Measurements from ENCODE around the gene BEGAIN. TPM values are rescaled to one million over a fixed set of nuclear protein-coding genes. Genes with fewer than 3 reads are reported as not detected.
"Not testable (repeated sequence)": the region's sequence is repeated elsewhere in the genome, so short reads cannot be mapped to it uniquely, and the experiment has no call there.

BEGAIN gene
- polyA plus RNA-seq, 1 donor: 4.9 TPM

DNA sequence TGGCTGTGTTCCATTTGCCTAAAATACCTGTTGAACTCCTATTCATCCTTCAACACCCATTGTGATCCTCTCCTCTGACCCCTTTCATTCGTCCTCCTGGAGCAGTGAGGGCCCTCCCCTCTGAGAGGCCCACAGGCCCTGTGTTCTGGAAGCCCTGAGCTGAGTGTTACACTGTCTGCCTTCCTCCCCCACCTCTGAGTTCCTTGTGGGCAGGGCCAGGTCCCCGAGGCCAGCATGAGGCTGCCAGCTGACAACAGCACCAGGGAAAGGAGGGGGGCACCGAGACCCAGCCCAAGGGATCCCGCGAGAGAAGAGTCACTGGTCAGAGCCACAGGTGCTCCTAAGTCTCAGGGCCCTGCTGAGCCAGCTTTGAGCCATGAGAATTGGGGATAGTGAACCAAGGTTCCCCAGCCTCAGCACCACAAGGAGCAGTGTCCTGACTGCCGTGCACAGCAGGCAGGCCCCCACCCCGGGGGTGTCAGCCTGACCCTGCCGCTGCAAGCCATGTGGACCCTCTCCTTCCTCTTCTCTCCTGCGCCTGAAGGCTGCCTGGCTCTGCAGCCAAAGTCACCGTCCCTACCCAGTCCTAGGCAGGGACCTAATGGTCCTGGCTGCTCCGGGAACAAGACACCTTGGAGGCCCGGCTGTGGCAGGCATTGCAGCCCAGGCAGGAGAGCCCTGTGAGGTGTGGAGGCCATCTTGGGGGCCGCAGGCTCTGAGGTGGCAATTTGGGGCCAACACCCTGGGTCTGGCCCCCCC is 52.5 kb downstream of the BEGAIN start:
- no peak for DNase-seq

DNA sequence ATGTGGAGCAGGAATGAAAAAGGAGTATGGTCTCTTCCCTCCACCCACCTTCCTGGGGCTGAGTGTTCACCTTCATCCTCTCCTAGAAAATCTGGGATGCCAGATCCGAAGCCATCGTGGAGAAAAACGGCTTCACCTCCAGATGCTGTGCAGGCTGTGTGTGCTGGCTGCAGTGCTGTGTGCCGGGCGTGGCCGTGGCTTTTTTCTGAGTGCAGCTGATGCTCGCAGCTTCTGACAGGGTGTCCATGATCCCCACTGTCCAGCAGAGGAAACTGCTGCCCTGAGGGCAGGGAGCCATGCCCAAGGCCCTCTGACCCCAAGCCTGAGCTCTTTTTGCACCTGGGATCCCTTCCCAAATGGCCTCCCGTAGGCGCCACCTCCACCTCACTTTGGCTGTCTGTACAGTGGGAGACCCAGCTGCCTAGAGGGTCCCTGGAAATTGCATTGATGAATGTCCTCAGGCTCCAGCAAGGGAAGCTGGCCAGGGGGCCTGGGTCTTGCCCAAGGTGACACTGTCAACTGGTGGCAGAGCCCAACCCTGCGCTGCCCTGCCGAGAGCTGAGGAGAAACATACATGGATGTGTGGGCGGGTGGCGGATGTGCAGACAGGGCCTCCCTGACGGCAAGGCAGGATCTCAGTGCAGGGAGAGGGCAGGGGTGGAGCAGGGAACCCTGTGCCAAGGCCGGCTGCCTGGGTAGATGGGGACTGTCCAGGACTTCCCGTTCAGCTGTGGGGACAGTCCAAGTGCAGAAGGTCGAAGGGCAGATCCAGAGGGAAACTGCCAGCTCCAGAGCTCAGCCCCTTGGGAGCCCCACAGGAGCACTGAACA is 53.3 kb downstream of the BEGAIN start:
- DNase-seq: no peak

DNA sequence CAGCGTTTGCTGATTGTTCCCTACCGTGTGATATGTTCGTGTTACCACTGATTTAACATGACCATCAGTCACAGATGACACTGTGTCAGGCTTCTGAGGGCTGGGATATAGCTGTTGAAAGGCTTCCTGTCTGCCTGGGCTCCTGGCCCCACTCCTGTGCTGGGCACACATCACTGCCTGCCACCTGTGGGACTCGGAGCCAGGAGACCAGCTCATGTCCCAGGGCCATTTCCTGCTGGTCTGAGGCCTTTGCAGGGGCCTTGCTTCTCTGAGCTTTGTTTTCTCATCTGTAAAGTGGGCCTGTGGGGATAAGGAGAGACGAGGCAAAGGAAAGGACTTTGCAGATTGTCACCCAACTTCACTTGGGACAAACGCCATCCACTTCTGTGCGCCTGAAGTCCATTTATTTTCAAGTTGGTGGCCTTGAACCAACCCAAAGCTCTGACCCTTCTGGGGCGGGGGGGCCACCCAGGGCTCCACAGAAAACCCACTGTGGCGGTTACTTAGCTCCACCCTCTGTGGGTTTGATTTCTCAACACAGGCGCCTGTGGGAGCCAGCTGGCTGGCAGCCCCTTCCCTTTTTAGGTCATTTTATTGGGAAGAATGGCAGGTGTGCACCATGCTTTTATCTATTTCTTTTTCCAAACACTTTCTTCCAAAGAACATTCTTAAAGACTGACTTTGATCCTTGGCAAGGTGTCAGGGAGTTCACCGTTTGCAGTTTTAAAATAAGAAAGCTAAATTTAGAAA is 54.1 kb downstream of the BEGAIN start:
- DNase-seq: no peak

DNA sequence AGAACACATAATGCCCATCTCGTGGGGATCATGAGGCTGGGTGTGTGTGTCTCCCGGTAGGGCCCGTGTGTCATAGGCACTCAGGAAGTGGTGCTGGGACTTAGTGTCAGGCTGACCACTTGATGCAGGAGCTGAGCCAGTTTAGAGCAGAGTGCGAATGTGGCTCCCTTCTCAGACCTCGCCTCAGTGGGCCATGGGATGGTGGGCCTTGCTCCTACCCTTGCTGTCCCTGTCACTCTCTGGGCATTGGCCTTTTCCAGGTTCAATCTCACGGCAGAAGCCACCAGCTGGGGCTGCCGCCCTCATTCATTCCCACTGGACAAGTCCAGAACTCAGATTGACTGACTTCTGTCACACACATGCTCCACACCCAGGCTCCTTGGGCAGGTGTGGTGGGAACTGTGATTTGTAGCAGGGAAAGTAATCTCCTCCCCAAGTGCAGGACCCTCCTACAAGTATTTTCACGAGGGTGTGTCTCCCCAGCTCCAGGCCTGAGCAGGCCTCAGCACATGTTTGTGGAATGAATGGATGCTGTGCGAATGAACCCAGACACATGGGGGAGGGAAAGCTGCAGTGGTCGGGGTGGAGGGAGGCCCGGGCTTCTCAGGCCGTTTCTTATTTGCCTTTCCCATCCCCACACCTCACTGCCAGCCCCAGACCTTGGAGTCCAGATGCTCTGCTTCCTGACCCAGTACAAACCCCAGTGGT is 54.9 kb downstream of the BEGAIN start:
- no peak for DNase-seq

DNA sequence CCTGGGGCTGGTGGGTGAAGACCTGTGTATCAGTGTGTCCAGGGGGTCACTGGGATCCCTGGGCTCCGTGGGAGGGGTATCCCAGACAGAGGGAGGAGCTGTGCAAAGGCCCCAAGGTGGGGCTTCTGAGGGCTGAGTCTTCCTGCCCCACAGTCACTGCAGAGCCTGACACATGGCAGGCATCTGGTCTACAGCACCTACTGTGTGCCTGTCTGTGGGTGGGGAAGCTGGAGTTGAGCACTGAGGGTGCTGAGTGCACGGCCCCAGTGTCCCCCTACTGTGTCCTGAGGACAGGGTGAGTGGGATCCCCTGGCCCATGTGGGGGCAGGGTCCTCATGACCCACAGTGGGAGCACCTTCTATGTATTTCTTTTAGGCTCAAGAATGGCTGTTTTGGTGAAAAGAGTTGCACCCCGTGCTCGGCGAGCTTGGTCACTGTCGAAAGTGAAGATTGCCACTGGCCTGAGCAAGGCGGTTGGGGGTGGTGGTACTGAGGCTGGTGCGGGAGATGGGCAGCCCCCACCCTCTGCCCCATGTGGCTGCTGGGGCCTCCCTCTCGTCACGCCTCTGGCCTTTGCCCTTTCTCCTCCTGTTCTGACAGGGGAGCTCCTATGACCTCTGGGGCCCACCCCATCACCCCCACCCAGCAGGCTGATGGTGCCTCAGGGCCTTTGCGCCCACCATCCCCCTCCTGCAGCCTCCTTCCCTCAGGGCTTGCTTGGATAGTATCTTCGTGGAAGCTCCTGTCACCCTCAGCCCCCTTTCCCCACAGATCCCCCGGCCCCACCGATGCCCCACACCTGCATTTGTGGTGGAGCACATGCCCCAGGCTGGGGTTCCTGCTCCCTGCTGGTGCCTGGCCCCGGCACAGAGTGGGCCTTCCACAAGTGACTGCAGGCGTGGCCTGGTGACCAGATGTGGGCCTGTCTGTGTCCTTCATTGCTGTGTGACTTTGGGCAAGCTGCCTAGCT is 55.8 kb downstream of the BEGAIN start:
- DNase-seq: no peak

DNA sequence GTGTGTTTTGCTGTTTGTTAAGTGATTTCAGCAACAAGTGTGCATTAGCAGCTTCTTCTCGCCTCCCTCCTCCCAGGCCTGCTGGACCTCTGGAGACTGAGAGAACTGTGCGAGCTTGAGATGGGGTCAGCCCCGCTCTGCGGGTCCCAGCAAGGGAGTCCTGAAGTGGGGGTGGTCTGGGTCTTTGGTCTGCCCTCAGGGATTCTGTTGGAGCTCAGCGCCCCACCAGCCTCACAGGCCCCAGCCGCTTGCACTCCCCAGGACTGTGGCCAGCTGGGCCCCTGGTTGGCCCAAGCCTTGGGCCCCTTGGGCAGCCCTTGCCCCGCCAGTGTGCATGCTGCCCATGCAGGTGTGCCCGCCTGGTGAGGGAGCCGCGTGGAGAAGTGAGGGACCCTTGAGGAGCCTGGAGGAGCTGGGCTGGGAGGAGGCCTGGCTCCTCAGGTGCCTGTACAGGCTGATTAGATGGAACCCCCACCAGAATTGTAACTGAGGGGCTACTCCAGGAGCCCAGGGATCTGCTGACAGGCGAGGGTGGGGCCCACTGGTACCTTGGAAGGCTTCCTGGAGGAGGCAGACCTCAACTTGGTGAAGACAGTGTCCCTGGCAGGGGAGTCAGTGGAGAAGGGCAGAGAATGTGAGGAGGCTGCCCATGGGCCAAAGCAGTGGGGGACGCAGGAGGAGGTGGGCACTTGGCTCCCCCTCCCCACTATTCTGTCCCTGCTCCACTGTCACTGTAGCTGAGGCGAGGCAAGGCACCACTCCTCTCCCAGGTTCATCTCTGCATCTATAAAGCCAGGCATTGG is 56.7 kb downstream of the BEGAIN start:
- no peak for DNase-seq

DNA sequence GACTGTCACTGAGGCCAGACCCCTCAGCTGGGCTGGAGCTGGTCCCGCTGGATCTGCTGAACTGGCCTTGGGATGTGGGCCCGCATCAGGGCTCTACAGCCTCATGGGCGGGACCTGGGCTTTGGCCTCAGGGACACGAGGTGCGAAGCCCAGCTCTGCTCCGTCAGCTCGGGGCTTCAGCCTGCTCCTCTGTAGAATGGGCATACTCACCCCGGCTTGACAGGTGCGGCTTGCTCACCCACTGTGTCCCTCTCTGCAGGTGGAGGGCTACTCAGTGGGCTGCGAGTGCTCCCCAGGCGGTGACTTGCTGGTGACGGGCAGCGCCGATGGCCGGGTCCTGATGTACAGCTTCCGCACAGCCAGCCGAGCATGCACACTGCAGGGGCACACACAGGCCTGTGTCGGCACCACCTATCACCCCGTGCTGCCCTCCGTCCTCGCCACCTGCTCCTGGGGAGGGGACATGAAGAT is 57.6 kb downstream of the BEGAIN start:
- DNase-seq: no peak

DNA sequence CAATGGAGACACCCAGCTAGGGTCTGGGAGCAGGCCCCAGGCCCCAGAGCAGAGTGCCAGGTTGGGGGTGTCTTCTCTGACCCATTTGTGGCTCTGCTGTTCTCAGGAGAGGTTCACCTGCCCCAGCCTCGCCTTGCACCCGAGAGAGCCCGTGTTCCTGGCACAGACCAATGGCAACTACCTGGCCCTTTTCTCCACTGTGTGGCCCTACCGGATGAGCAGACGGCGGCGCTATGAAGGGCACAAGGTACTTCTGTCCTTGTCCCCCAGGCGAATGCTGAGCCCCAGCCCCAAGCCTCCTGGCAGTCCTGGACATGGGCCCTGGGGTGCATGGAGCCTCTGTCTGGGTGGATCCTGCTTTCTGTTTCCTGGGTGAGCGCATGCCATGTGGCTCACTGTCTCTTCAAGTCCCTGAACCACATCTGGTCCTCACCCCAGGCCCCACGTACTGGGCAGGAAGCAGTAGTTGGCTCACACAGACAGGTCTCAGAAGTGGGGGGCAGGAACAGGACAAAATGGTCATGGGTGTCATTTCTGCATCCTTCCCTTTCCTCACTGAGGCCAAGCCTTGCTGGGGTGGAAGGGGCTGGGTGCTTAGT is 58.2 kb downstream of the BEGAIN start:
- no peak for DNase-seq

DNA sequence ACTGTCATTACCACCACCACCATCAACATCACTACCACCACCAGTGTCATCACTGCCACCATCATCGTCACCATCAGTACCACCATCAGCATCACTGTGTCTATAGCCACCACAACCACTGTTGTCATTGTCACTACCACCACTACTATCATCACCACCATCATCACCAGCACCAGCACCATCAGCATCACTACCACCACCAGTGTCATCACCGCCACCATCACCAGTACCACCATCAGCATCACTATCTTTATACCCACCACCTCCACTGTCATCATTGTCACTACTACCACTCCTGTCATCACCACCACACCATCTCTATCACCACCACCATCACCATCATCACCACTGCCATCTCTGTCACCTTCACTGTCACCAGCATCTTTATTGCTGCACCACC is 60.6 kb downstream of the BEGAIN start:
- no peak for DNase-seq

DNA sequence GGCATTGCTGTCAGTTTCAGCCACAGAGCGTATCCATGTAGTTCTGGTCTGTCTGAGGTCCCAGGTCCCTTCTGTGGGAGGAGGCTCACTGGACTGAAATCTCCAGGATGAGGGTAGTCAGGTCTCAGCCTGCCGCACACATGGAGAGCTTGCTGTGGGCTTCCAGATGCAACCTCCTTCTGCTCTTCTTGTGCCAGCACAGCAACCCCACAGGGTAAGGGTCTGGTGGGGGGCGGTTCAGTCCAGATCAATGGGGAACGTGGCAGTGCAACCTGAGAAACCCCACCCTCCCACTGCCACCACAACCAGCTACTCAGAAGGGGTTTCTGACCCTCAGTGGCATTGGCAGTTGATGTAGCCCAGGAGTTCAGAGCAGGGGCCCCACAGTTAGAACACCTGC is 61.2 kb downstream of the BEGAIN start:
- DNase-seq: no peak

DNA sequence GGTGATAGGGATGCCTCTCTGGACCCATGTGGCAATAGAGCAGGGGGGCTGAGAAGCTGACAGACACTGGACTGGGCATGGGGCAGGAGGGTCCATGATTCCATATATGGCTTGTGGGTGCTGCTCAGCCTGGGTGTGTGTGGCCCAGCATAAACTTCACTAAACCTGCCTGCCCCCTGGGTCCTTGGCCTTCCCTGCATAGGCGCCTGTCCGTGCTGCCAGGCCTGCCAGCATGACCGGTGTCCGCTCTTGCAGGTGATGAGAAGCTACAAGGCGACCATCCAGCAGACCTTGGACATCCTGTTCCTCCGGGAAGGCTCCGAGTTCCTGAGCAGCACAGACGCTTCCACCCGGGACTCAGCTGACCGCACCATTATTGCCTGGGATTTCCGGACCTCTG is 61.6 kb downstream of the BEGAIN start:
- no peak for DNase-seq

DNA sequence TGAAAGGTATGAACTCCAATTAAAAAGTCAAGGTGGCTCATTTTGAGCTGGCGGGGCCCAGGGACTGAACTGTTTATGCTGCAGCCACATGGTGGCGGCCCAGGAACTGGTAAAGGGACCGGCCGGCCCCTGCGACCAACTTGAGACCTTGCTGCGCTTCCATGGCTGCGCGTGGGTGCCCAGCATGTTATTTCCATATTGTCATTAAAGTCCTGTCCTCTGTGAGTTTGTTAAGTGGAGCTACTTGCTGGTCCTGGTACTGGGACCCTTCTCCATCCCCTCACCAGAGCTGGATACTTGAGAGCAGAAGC is 62.3 kb downstream of the BEGAIN start:
- no peak for DNase-seq

DNA sequence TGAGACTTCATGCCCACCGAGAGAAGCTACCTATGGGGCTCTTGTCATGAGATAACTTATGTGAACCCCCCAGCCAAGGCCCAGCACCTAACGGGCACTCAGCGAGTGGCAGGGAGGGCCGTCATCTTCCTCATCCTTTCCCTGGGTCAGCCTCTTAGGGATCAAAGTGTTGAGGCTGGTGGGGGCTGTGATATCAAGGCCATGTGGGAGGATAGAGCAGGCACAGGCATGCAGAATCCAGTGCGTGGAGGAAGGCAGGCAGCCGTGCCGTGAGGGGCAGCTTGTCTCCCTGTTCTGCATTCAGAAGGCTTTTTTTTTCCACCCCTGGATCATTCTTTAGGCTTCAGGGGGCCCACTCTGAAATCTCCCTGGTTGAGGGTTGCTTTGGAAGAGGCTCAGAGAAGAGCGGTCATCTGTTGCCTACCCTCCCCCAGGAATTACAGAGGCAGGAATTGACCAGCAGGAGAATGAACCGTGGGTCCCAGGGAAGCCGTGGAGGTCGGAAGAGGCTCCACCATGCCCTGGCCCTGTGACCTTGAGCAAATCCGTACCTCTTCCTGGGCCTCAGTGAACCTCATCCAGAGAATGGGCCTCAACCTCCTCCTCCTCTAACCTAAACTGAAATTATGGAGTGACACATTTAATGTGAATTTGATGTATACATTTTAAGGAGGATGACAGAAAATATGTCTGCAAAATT is 62.8 kb downstream of the BEGAIN start:
- DNase-seq: no peak

DNA sequence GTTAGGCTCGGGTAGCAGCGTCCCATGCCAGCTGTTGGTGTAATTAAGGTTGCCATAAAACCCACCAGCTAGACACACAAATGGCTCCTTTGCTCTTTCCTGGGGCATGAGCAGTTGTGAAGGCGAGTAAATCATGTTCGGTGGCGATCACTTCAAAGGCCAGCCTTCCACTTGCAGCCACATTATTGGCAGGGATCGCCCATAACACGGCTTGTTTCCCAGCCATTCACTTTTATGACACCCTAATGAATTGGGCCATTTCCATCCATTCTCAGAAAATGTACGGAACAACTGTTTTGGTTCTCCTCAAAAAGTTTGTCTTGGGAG is 63.4 kb downstream of the BEGAIN start:
- no peak for DNase-seq

DNA sequence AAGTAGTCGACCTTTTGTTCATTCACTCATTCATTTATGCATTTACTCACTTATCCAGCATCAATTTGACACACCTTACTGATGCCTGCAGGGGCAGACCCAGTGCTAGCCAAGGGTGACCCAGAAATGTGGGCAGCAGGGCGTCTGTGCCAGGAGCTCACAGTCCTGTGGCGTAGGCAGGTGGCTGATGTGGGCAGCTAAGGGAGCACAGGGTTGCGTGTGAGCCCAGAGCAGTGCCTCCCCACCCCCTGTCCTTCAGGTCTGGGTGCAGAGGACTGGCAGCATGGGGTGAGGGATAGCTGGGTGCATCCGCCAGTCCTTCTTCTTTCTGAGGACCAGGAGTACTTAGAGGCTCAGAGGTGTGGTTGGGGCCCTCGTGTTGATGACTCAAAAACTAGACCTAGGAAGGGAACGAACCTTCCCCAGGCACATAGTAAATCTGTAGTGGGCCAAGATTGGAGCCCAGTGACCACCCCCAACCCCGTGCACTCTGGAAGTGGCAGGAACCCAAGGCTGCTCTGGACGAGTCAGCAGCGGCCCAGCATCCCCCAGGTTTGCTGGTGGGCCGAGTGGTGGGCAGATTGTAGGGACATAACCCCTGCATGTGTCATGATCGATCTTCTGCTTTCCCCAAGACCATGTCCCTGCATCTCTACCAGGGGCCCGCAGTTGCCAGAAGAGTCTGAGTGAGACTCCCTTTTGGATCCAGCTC is 63.9 kb downstream of the BEGAIN start:
- no peak for DNase-seq

DNA sequence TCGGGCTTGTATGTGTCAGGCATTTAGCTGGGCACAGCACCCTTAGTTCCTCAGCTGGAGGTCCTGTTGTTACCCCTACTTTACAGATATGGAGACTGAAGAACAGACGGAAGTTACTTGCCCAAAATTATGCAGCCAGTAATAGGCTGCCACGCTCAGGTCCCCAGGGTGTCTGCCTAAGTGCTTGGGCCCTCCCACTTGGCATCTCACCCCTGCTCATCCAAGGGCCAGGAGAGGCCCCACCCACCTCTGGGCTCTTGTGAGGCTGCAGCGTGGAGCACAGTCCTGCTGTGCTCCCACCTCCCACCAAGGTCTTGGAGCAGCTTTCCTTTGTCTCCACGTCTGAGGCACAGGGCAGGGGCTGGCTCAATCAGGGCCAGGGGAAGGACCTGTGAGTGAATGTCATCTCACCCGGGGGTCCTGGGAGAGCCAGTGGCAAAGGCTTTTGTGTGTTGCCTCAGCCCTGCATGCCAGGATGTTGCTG is 64.6 kb downstream of the BEGAIN start:
- no peak for DNase-seq

DNA sequence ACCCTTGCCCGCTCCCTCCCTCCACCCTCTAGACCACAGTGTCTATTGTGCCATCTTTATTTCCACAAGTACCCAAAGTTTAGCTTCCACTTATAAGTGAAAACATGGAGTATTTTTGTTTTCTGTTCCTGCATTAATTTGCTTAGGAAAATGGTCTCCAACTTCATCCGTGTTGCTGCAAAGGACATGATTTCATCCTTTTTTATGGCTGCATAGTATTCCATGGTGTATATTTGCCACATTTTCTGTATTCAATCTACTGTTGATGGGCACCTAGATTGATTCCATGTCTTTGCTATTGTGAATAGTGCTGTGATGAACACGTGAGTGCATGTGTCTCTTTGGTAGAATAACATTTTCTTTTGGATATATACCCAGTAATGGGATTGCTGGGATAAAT is 81.2 kb downstream of the BEGAIN start:
- DNase-seq: not testable (repeated sequence)

DNA sequence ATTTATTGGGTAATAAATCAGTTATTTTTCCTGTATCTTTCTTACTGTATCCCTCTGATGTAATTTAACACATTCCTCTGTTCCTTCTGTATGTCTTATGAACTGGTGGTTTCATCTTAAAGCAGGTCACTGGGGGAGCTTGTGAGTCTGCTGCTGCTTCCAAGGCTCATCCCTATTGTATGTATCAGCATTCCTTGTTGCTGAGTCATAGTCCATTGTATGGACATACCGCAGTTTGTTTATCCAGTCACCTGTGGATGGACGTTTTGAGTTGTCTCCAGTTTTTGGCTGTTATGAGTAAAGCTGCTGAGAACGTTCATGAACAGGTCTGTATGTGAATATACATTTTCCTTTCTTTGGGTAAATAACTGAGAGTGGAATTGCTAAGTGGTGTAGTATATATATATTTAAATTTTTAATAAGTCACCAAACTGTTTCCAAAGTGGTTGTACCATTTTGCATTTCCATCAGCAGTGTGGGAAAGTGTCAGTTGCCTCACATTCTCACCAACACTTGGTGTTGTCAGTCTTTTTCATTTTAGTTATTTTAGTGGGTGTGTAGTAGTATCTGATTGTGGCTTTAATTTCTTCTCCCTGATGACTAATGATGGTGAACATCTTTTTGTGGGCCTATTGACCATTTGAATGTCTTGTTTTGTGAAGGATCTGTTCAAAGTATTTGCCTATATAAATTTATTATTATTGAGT is 82.7 kb downstream of the BEGAIN start:
- no peak for DNase-seq

Measured in hindlimb muscle (tissue), 1 donor.